KOPT-K1 (cell line): ENCODE data around the gene TPRG1.

Experiments used
- H3K27ac ChIP-seq: fragments of 200-600 bp; sonication (generic); 2 replicates; pipeline ENCODE4 v1.5.1; 2016; ENCODE audit warnings: antibody characterized with exemption, mild to moderate bottlenecking, low read depth, low read length; ENCODE audit not compliant: poor library complexity, severe bottlenecking
- H3K36me3 ChIP-seq: fragments of 200-600 bp; sonication (generic); 2 replicates; pipeline ENCODE4 v1.5.1; 2017; ENCODE audit warnings: antibody characterized with exemption, mild to moderate bottlenecking, low read length, moderate library complexity; ENCODE audit not compliant: insufficient read depth
- H3K9me3 ChIP-seq: fragments of 200-600 bp; sonication (generic); 2 replicates; pipeline ENCODE4 v1.5.1; 2017; ENCODE audit warnings: antibody characterized with exemption, low read length, mild to moderate bottlenecking; ENCODE audit not compliant: insufficient read depth, poor library complexity, severe bottlenecking

The TPRG1 gene

GRCh38 chr3:189188466-189188865 lies 16.7 kb downstream of the TPRG1 start:
- H3K9me3 ChIP-seq, result peaks cover 14% of the 10 kb centered on the region
- no peaks in the 10 kb centered on the region for H3K36me3 ChIP-seq
- H3K27ac ChIP-seq, result no peak overlapping the region

- Histone ChIP-seq H3K27ac (no peak overlapping the region), H3K9me3 (peaks cover 34% of the 10 kb centered on the region), H3K36me3 (no peaks in the 10 kb centered on the region)
These were observed 21.0 kb downstream of the TPRG1 start for GRCh38 chr3:189192725-189193124.

- peaks cover 34% of the 10 kb centered on the region for H3K9me3 ChIP-seq
- H3K27ac ChIP-seq, result no peak overlapping the region
These were observed 23.5 kb downstream of the TPRG1 start for GRCh38 chr3:189195302-189195701.

GRCh38 chr3:189202106-189202505 lies 30.3 kb downstream of the TPRG1 start:
- Histone ChIP-seq H3K27ac (no peak overlapping the region), H3K9me3 (no peaks in the 10 kb centered on the region), H3K36me3 (no peaks in the 10 kb centered on the region)

More at GRCh38 chr3:189195302-189195701, 23.5 kb downstream of the TPRG1 start:
- H3K36me3 ChIP-seq, result no peaks in the 10 kb centered on the region

GRCh38 chr3:189202583-189202982 lies 30.8 kb downstream of the TPRG1 start:
- Histone ChIP-seq H3K27ac (no peak overlapping the region), H3K36me3 (no peaks in the 10 kb centered on the region), H3K9me3 (no peaks in the 10 kb centered on the region)

- Histone ChIP-seq H3K27ac (no peak overlapping the region), H3K36me3 (no peaks in the 10 kb centered on the region), H3K9me3 (no peaks in the 10 kb centered on the region)
These were observed 32.5 kb downstream of the TPRG1 start for GRCh38 chr3:189204167-189204866.

- Histone ChIP-seq H3K9me3 (no peaks in the 10 kb centered on the region), H3K27ac (no peak overlapping the region), H3K36me3 (no peaks in the 10 kb centered on the region)
These were observed 33.2 kb downstream of the TPRG1 start for GRCh38 chr3:189204937-189205336.

- H3K9me3 ChIP-seq, result no peaks in the 10 kb centered on the region
- no peaks in the 10 kb centered on the region for H3K36me3 ChIP-seq
These were observed 38.5 kb downstream of the TPRG1 start for GRCh38 chr3:189210251-189210770.

GRCh38 chr3:189212681-189213080 lies 40.9 kb downstream of the TPRG1 start:
- H3K27ac ChIP-seq, result no peak overlapping the region
- no peaks in the 10 kb centered on the region for H3K36me3 ChIP-seq
- no peaks in the 10 kb centered on the region for H3K9me3 ChIP-seq

More at GRCh38 chr3:189210251-189210770, 38.5 kb downstream of the TPRG1 start:
- H3K27ac ChIP-seq, result no peak overlapping the region

GRCh38 chr3:189214651-189215050 lies 42.9 kb downstream of the TPRG1 start:
- Histone ChIP-seq H3K9me3 (no peaks in the 10 kb centered on the region), H3K27ac (no peak overlapping the region), H3K36me3 (no peaks in the 10 kb centered on the region)

GRCh38 chr3:189222927-189223636 lies 51.3 kb downstream of the TPRG1 start:
- H3K9me3 ChIP-seq, result no peaks in the 10 kb centered on the region
- no peak overlapping the region for H3K27ac ChIP-seq
- H3K36me3 ChIP-seq, result no peaks in the 10 kb centered on the region

GRCh38 chr3:189225431-189225830 lies 53.7 kb downstream of the TPRG1 start:
- no peak overlapping the region for H3K27ac ChIP-seq
- no peaks in the 10 kb centered on the region for H3K9me3 ChIP-seq
- H3K36me3 ChIP-seq, result no peaks in the 10 kb centered on the region

- Histone ChIP-seq H3K9me3 (no peaks in the 10 kb centered on the region), H3K27ac (no peak overlapping the region), H3K36me3 (no peaks in the 10 kb centered on the region)
These were observed 55.5 kb downstream of the TPRG1 start for GRCh38 chr3:189227249-189227648.

GRCh38 chr3:189229196-189229828 lies 57.5 kb downstream of the TPRG1 start:
- no peaks in the 10 kb centered on the region for H3K36me3 ChIP-seq
- no peak overlapping the region for H3K27ac ChIP-seq
- no peaks in the 10 kb centered on the region for H3K9me3 ChIP-seq

GRCh38 chr3:189232790-189233189 lies 61.0 kb downstream of the TPRG1 start:
- Histone ChIP-seq H3K36me3 (no peaks in the 10 kb centered on the region), H3K27ac (no peak overlapping the region), H3K9me3 (no peaks in the 10 kb centered on the region)
